Small intestine (tissue), 7 donors: Measurements from ENCODE around the gene RANGRF. TPM values are rescaled to one million over a fixed set of nuclear protein-coding genes. Genes with fewer than 3 reads are reported as not detected.

Experiments
- DNase-seq, 2 donors: peaks; one replicate each; pipeline versions ENCODE4 v3.0.0 to v3.0.0-alpha.2; 2013
- FAIRE-seq: peaks from 2 replicates; lab custom pipeline; 2012; peaks lifted over from hg19 to GRCh38; lab: Jason Lieb, UNC
- H3K27ac ChIP-seq, 3 donors: one replicate each; pipeline ENCODE4 v1.5.1; 2013; ENCODE audit warnings: low read length in 2 of 3, mild to moderate bottlenecking in 2 of 3, control low read depth in 1 of 3, inconsistent platforms in 1 of 3, low read depth in 1 of 3, moderate library complexity in 1 of 3
- H3K27me3 ChIP-seq, 3 donors: one replicate each; pipeline ENCODE4 v1.6.1; 2013; ENCODE audit warnings: low read length in 3 of 3, inconsistent platforms in 1 of 3; ENCODE audit not compliant: control insufficient read depth in 3 of 3, insufficient read depth in 3 of 3
- H3K36me3 ChIP-seq, 3 donors: one replicate each; pipeline ENCODE4 v1.6.1; 2013; ENCODE audit warnings: low read length in 3 of 3, inconsistent platforms in 1 of 3, low read depth in 1 of 3, mild to moderate bottlenecking in 1 of 3, moderate library complexity in 1 of 3; ENCODE audit not compliant: control insufficient read depth in 3 of 3, insufficient read depth in 2 of 3
- H3K4me1 ChIP-seq, 3 donors: one replicate each; pipeline ENCODE4 v1.6.1; 2013; ENCODE audit warnings: low read length in 2 of 3, inconsistent platforms in 1 of 3, low read depth in 1 of 3, mild to moderate bottlenecking in 1 of 3, moderate library complexity in 1 of 3; ENCODE audit not compliant: control insufficient read depth in 3 of 3, insufficient read depth in 2 of 3
- H3K4me3 ChIP-seq, 3 donors: one replicate each; pipeline ENCODE4 v1.5.1; 2013; ENCODE audit warnings: low read length in 3 of 3, control low read depth in 1 of 3, inconsistent platforms in 1 of 3, low read depth in 1 of 3, mild to moderate bottlenecking in 1 of 3, moderate library complexity in 1 of 3
- H3K9me3 ChIP-seq, 2 donors: one replicate each; pipeline ENCODE4 v1.6.1; 2013; ENCODE audit warnings: low read depth in 1 of 2, low read length in 1 of 2; ENCODE audit not compliant: control insufficient read depth in 2 of 2, insufficient read depth in 1 of 2
- WGBS, 3 donors: extraction: QIAGEN DNeasy Blood & Tissue Kit; methylation state at CpG; one replicate each; pipeline ENCODE4 v1.1.7; 2013; 5-methylcytosine and 5-hydroxymethylcytosine counted together
- polyA plus RNA-seq, 4 donors: library from polyadenylated mRNA; stranded (reverse) in 3 of 4; unstranded in 1 of 4; fragments of 200-250 nt in 3 of 4; fragments of 120-200 nt in 1 of 4; gene quantifications; one replicate each; pipeline versions ENCODE4 v1.2.1 to v1.2.3, GENCODE V29; 2013
- donor health status: healthy with polysubstance abuse.
- donor health status: control.
- donor health status: control.
- donor health status: Bipolar disorder and iron deficiency.
- donor health status: healthy.

The RANGRF gene
- polyA plus RNA-seq, 4 donors = 15.0 to 40.4 (median 24.2) TPM

GRCh38 chr17:8266648-8267479, 21.6 kb upstream of the RANGRF start:
- FAIRE-seq (no peak), DNase-seq (no peak)
- Histone ChIP-seq H3K9me3 (no peaks in the 10 kb centered on the region), H3K4me1 (no peaks in the 10 kb centered on the region), H3K36me3 (peaks cover 3 to 75% (median 9%) of the 10 kb centered on the region in 3 donors), H3K27ac (no peak overlapping the region), H3K27me3 (no peaks in the 10 kb centered on the region), H3K4me3 (no peak overlapping the region)
- 91 to 96% (median 94%) methylated on average over 28 to 29 of the region's 29 CpGs for WGBS, 3 donors

GRCh38 chr17:8267480-8268147, 20.9 kb upstream of the RANGRF start:
- FAIRE-seq = peak; percentile 23
- no peaks in the 10 kb centered on the region for H3K9me3 ChIP-seq
- H3K4me3 ChIP-seq = no peak overlapping the region
- 90 to 93% (median 90%) methylated on average over 13 of the region's 13 CpGs for WGBS, 3 donors
- peaks cover 3 to 74% (median 9%) of the 10 kb centered on the region in 3 donors for H3K36me3 ChIP-seq
- DNase-seq = no peak
- H3K27me3 ChIP-seq = no peaks in the 10 kb centered on the region
- H3K27ac ChIP-seq = no peak overlapping the region
- H3K4me1 ChIP-seq = no peaks in the 10 kb centered on the region

DNA sequence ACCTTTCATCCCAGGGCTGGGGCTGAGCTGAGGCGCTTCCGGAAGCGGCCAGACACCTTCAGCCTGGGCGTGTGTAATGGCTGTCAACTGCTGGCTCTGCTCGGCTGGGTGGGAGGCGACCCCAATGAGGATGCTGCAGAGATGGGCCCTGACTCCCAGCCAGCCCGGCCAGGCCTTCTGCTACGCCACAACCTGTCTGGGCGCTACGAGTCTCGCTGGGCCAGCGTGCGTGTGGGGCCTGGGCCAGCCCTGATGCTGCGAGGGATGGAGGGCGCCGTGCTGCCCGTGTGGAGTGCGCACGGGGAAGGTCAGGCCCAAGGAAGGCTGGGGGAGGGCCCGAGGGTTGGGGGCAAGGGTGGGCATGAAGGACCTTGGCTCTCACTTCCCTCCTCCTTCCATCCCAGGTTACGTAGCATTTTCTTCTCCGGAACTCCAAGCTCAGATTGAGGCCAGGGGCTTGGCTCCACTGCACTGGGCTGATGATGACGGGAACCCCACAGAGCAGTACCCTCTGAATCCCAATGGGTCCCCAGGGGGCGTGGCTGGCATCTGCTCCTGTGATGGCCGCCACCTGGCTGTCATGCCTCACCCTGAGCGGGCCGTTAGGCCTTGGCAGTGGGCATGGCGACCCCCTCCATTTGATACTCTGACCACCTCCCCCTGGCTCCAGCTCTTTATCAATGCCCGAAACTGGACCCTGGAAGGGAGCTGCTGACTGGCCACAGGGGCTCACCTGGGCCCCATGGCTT, 19.7 kb upstream of the RANGRF start:
- peaks cover 0 to 7% (median 0%) of the 10 kb centered on the region in 3 donors for H3K4me1 ChIP-seq
- no peak overlapping the region for H3K27ac ChIP-seq
- H3K27me3 ChIP-seq = no peaks in the 10 kb centered on the region
- H3K36me3 ChIP-seq = peaks cover 3 to 63% (median 9%) of the 10 kb centered on the region in 3 donors
- DNase-seq = no peak
- no peak for FAIRE-seq
- H3K4me3 ChIP-seq = no peak overlapping the region
- H3K9me3 ChIP-seq = no peaks in the 10 kb centered on the region
- WGBS, 3 donors = 92% methylated on average over 29 of the region's 29 CpGs

DNA sequence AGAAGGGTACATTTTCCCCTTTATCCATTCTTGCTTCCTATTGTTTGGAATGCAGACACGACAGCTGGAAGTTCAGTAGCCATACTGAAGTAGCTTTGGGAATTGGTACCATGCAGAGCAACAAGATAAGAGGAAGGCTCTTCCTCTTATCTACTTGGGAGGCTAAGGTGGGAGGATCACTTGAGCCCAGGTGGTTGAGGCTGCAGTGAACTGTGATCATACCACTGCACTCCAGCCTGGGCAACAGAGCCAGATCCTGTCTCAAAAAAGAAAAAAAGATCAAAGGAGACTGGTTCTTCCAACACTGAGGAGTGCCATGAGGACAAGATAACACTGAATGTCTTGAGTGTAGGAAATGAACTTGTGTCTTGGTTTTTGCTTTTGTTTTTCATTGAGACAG, 16.0 kb upstream of the RANGRF start:
- Histone ChIP-seq H3K4me3 (no peak overlapping the region), H3K36me3 (peaks cover under 1 to 26% (median 3%) of the 10 kb centered on the region in 3 donors), H3K27me3 (no peaks in the 10 kb centered on the region), H3K27ac (no peak overlapping the region), H3K9me3 (no peaks in the 10 kb centered on the region), H3K4me1 (peaks cover 0 to 17% (median 0%) of the 10 kb centered on the region in 3 donors)
- no peak for FAIRE-seq
- no peak for DNase-seq
- WGBS, 3 donors = 81 to 94% (median 89%) methylated on average over 1 of the region's 1 CpG

DNA sequence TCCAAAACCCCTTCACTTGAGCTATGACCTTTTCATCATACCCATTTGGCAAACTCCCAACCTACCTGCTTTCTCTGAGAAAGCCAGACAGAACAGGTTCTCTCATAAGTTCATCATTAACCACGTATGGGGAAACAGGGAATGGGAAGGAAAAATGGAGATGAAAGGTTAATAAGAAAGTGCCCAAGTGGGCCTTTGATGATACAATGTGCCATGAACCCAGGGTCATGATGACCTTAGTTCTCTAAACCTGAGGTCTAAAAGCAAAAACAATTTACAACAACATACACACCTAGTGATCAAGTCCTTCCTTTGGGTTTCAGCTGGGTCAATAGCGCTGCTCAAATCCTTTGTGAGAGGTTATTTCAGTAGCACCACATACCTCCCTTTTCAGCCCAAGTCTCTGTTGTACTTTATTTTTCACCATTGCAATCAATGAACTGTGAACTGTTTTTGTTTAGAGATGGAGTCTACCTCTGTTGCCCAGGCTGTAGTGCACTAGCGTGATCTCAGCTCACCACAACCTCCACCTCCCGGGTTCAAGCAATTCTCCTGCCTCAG, 14.5 kb upstream of the RANGRF start:
- Histone ChIP-seq H3K4me3 (no peak overlapping the region), H3K36me3 (peaks cover 0 to 16% (median 3%) of the 10 kb centered on the region in 3 donors), H3K27me3 (no peaks in the 10 kb centered on the region), H3K4me1 (peaks cover 0 to 17% (median 0%) of the 10 kb centered on the region in 3 donors), H3K27ac (peak overlapping the region in 1 of 3 donors; percentile 78), H3K9me3 (no peaks in the 10 kb centered on the region)
- whole genome bisulfite sequencing, 3 donors = 59 to 86% (median 68%) methylated on average over 4 of the region's 4 CpGs
- DNase-seq (peak; percentile 70 to 86), FAIRE-seq (no peak)

DNA sequence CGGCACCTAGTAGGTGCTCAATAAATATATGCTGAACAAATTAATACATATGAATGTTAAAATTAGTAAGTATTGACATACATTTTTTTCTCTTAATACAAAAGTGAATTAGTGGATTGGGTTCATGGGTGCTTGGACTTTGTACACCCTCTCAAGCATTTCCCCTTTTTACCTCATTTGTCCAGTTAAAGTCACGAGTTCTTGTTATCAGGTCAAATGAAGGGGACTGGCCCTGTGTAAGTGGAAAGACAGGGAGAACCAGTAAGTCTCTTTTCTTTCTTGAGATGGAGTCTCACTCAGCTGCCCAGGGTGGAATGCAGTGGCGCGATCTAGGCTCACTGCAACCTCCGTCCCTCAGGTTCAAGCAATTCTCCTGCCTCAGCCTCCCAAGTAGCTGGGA, 13.7 kb upstream of the RANGRF start:
- WGBS, 3 donors = 72 to 85% (median 79%) methylated on average over 5 of the region's 5 CpGs
- Histone ChIP-seq H3K27me3 (no peaks in the 10 kb centered on the region), H3K4me1 (peaks cover 0 to 17% (median 0%) of the 10 kb centered on the region in 3 donors), H3K27ac (peak overlapping the region in 1 of 3 donors; percentile 78), H3K4me3 (no peak overlapping the region), H3K9me3 (no peaks in the 10 kb centered on the region), H3K36me3 (peaks cover 0 to 10% (median 0%) of the 10 kb centered on the region in 3 donors)
- DNase-seq (peak in 1 of 2 donors; percentile 64), FAIRE-seq (no peak)

GRCh38 chr17:8275421-8276290, 12.8 kb upstream of the RANGRF start:
- Histone ChIP-seq H3K4me1 (peaks cover 0 to 17% (median 0%) of the 10 kb centered on the region in 3 donors), H3K9me3 (no peaks in the 10 kb centered on the region), H3K36me3 (peaks cover 0 to 6% (median 0%) of the 10 kb centered on the region in 3 donors), H3K27ac (no peak overlapping the region), H3K27me3 (no peaks in the 10 kb centered on the region), H3K4me3 (no peak overlapping the region)
- DNase-seq = no peak
- 72 to 85% (median 77%) methylated on average over 9 of the region's 9 CpGs for WGBS, 3 donors
- no peak for FAIRE-seq
